GM19463 (cell line): Measurements from ENCODE around the gene PYGB.

Experiments used
- ATAC-seq: cut with Tn5 transposase; IDR thresholded peaks from one replicate; pipeline ENCODE4 v1.9.1; 2021; ENCODE audit warnings: mild to moderate bottlenecking, moderate library complexity; ENCODE audit not compliant: unreplicated experiment

PYGB gene

GRCh38 chr20:25293910-25294458, 46.1 kb downstream of the PYGB start:
- no peak for ATAC-seq

- peak; percentile 29 for ATAC-seq
These were observed 46.8 kb downstream of the PYGB start for GRCh38 chr20:25294459-25295385.

GRCh38 chr20:25295386-25296093, 47.7 kb downstream of the PYGB start:
- no peak for ATAC-seq

GRCh38 chr20:25296094-25297093, 48.5 kb downstream of the PYGB start:
- peak; percentile 35 for ATAC-seq

GRCh38 chr20:25297141-25297905, 49.4 kb downstream of the PYGB start:
- peak; percentile 70 for ATAC-seq

- ATAC-seq: no peak
These were observed 51.9 kb downstream of the PYGB start for GRCh38 chr20:25299806-25300205.

GRCh38 chr20:25300496-25301170, 52.7 kb downstream of the PYGB start:
- no peak for ATAC-seq

GRCh38 chr20:25301357-25301920, 53.6 kb downstream of the PYGB start:
- no peak for ATAC-seq

- no peak for ATAC-seq
These were observed 54.7 kb downstream of the PYGB start for GRCh38 chr20:25302596-25302995.

GRCh38 chr20:25303292-25304024, 55.6 kb downstream of the PYGB start:
- ATAC-seq: no peak

GRCh38 chr20:25304025-25304549, 56.2 kb downstream of the PYGB start:
- no peak for ATAC-seq

GRCh38 chr20:25306991-25307903, 59.4 kb downstream of the PYGB start:
- ATAC-seq: no peak

GRCh38 chr20:25308083-25308491, 60.2 kb downstream of the PYGB start:
- no peak for ATAC-seq

- ATAC-seq: no peak
These were observed 60.9 kb downstream of the PYGB start for GRCh38 chr20:25308671-25309394.

GRCh38 chr20:25309395-25310267, 61.7 kb downstream of the PYGB start:
- ATAC-seq: no peak
